Panc1 (cell line): ENCODE data around the gene DNAAF3.

Experiments used
- POLR2AphosphoS5 ChIP-seq: IDR thresholded peaks from 2 replicates; pipeline ENCODE4 v1.6.1; 2012; ENCODE audit warnings: mild to moderate bottlenecking, low read depth, low read length, moderate library complexity
- SIN3A ChIP-seq: IDR thresholded peaks from 2 replicates; pipeline ENCODE4 v1.6.1; 2012; ENCODE audit warnings: low read depth, mild to moderate bottlenecking, low read length, moderate library complexity, borderline replicate concordance; ENCODE audit not compliant: insufficient read depth
- TF ChIP-seq, protein P1 (sequence below): fragments of 450-650 bp; IDR thresholded peaks from 2 replicates; pipeline ENCODE4 v1.5.1; 2017; ENCODE audit warnings: mild to moderate bottlenecking
- TF ChIP-seq, protein P2 (sequence below), 2 experiments: IDR thresholded peaks; 2 replicates each; pipeline ENCODE4 v1.6.1; 2011 to 2012; ENCODE audit warnings: low read depth in 2 of 2, control low read depth in 1 of 2, low read length in 1 of 2, mild to moderate bottlenecking in 1 of 2, moderate library complexity in 1 of 2; ENCODE audit not compliant: insufficient read depth in 1 of 2

DNA sequence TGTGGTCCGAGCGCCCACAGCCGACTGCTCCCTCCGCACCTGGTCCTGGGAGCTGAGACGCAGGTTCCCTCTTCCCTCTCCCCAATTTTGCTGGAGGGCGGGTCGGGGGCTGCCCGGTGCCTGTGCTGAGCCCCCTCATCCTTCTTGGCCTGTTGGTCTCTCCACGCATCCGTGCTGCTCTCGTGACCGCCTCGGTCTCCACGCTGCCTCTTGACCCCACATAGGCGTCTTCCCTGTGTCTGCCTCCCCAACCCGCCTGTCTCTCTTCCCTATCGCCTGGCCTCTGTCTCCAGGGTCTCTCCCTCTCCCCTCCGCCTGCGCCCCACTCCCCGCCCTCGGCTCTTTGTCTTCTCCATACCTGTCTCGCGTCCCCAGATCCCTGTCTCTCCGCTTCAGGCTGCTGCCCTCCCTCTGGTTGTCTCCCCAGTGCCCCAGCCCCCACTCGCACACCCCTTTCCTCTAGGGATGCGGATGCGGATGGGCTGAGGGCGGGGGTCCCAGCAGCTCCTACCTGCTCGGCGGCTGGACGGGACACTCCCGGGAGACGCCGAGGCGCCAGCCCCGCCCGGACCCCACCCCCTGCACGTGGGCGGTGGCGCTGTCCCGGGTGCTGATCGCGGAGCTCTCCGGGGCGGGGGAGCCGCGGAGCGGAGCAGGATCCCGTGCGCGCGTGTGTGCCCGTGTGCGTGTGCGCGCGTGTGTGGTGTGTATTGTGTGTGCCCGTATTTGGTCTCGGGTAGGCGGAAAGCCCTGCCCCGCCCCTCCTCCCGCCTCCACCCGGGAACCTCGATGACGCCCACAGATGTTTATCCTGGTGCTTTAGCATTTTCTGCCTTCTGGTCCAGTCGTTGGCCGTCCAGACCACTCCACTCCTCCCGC is 13.4 kb upstream of the DNAAF3 start, which contains the start of gene SYT5:
- TF ChIP-seq, protein P1, sequence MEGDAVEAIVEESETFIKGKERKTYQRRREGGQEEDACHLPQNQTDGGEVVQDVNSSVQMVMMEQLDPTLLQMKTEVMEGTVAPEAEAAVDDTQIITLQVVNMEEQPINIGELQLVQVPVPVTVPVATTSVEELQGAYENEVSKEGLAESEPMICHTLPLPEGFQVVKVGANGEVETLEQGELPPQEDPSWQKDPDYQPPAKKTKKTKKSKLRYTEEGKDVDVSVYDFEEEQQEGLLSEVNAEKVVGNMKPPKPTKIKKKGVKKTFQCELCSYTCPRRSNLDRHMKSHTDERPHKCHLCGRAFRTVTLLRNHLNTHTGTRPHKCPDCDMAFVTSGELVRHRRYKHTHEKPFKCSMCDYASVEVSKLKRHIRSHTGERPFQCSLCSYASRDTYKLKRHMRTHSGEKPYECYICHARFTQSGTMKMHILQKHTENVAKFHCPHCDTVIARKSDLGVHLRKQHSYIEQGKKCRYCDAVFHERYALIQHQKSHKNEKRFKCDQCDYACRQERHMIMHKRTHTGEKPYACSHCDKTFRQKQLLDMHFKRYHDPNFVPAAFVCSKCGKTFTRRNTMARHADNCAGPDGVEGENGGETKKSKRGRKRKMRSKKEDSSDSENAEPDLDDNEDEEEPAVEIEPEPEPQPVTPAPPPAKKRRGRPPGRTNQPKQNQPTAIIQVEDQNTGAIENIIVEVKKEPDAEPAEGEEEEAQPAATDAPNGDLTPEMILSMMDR = no peak
- TF ChIP-seq POLR2AphosphoS5 (no peak), SIN3A (peak; percentile 99)
- TF ChIP-seq, protein P2, sequence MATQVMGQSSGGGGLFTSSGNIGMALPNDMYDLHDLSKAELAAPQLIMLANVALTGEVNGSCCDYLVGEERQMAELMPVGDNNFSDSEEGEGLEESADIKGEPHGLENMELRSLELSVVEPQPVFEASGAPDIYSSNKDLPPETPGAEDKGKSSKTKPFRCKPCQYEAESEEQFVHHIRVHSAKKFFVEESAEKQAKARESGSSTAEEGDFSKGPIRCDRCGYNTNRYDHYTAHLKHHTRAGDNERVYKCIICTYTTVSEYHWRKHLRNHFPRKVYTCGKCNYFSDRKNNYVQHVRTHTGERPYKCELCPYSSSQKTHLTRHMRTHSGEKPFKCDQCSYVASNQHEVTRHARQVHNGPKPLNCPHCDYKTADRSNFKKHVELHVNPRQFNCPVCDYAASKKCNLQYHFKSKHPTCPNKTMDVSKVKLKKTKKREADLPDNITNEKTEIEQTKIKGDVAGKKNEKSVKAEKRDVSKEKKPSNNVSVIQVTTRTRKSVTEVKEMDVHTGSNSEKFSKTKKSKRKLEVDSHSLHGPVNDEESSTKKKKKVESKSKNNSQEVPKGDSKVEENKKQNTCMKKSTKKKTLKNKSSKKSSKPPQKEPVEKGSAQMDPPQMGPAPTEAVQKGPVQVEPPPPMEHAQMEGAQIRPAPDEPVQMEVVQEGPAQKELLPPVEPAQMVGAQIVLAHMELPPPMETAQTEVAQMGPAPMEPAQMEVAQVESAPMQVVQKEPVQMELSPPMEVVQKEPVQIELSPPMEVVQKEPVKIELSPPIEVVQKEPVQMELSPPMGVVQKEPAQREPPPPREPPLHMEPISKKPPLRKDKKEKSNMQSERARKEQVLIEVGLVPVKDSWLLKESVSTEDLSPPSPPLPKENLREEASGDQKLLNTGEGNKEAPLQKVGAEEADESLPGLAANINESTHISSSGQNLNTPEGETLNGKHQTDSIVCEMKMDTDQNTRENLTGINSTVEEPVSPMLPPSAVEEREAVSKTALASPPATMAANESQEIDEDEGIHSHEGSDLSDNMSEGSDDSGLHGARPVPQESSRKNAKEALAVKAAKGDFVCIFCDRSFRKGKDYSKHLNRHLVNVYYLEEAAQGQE (IDR thresholded peaks at IDR 0.05; ENCODE audit: insufficient read depth in 1 of 2, low read depth in 2 of 2, low read length in 1 of 2) = peak; percentile 98 to 99
